SU-DHL-6 (cell line): ENCODE measurements around the gene L3MBTL4.
"Not testable (repeated sequence)": the region's sequence is repeated elsewhere in the genome, so short reads cannot be mapped to it uniquely, and the experiment has no call there.

Experiments used
- H2AFZ ChIP-seq: fragments of 200-600 bp; sonication (generic); 2 replicates; pipeline ENCODE4 v1.6.1; 2014; ENCODE audit warnings: low read depth, mild to moderate bottlenecking, moderate library complexity, mixed read lengths, antibody characterized with exemption, low read length; ENCODE audit not compliant: severe bottlenecking
- H3F3A ChIP-seq: fragments of 200-600 bp; shearing (Covaris generic); 2 replicates; pipeline ENCODE4 v1.6.0; 2016; ENCODE audit warnings: antibody characterized with exemption, mild to moderate bottlenecking; ENCODE audit not compliant: insufficient read depth
- H3K27ac ChIP-seq: fragments of 200-600 bp; sonication (generic); 2 replicates; pipeline ENCODE4 v1.5.1; 2016; ENCODE audit warnings: low read depth, mild to moderate bottlenecking, low read length, moderate library complexity, mixed read lengths
- H3K27me3 ChIP-seq: fragments of 200-600 bp; sonication (generic), shearing (Covaris generic); 2 replicates; pipeline ENCODE4 v1.6.0; 2014; ENCODE audit warnings: mild to moderate bottlenecking, low read length
- H3K36me3 ChIP-seq: fragments of 200-600 bp; sonication (generic); 2 replicates; pipeline ENCODE4 v1.6.1; 2014; ENCODE audit warnings: mild to moderate bottlenecking, low read length, mixed read lengths
- H3K4me2 ChIP-seq: fragments of 300-600, 200-600 bp; shearing (Covaris generic), sonication (generic); 2 replicates; pipeline ENCODE4 v1.6.0; 2014; ENCODE audit warnings: low read length, low read depth, mild to moderate bottlenecking; ENCODE audit not compliant: poor library complexity, severe bottlenecking
- H3K4me3 ChIP-seq: fragments of 200-600 bp; sonication (generic); 2 replicates; pipeline ENCODE4 v1.5.1; 2014; ENCODE audit warnings: antibody characterized with exemption, low read length, mild to moderate bottlenecking, mixed read lengths; ENCODE audit not compliant: insufficient read depth, poor library complexity, severe bottlenecking
- H3K79me2 ChIP-seq: fragments of 200-600 bp; sonication (generic); 2 replicates; pipeline ENCODE4 v1.6.1; 2014; ENCODE audit warnings: mild to moderate bottlenecking, low read length, moderate library complexity; ENCODE audit not compliant: insufficient read depth
- H3K9ac ChIP-seq: fragments of 200-600 bp; sonication (generic); 2 replicates; pipeline ENCODE4 v1.7.0; 2014; ENCODE audit warnings: mild to moderate bottlenecking, low read length
- H3K9me2 ChIP-seq: fragments of 200-600 bp; sonication (generic); replicated peaks from 2 replicates; pipeline ENCODE4 v1.6.1; 2014; ENCODE audit warnings: low read length; ENCODE audit not compliant: insufficient read depth
- H3K9me3 ChIP-seq: fragments of 200-600 bp; sonication (generic); 2 replicates; pipeline ENCODE4 v1.6.1; 2014; ENCODE audit warnings: low read length, mixed read lengths; ENCODE audit not compliant: insufficient read depth
- H4K20me1 ChIP-seq: fragments of 200-600 bp; sonication (generic); 2 replicates; pipeline ENCODE4 v1.6.1; 2014; ENCODE audit warnings: low read depth, mild to moderate bottlenecking, antibody characterized with exemption, low read length, moderate library complexity, mixed read lengths
- EZH2phosphoT487 ChIP-seq: fragments of 200-600 bp; sonication (generic), shearing (Covaris generic); conservative IDR thresholded peaks from 2 replicates; pipeline ENCODE4 v1.6.1; 2018; ENCODE audit warnings: mild to moderate bottlenecking, antibody characterized with exemption, low read length, moderate library complexity, mixed read lengths
- TF ChIP-seq, protein P1 (sequence below): fragments of 200-600 bp; sonication (generic); IDR thresholded peaks from one replicate; pipeline ENCODE4 v1.5.1; 2017; ENCODE audit warnings: antibody characterized with exemption, mild to moderate bottlenecking, low read length, moderate library complexity; ENCODE audit not compliant: insufficient read depth, poor library complexity, severe bottlenecking

L3MBTL4 gene

DNA sequence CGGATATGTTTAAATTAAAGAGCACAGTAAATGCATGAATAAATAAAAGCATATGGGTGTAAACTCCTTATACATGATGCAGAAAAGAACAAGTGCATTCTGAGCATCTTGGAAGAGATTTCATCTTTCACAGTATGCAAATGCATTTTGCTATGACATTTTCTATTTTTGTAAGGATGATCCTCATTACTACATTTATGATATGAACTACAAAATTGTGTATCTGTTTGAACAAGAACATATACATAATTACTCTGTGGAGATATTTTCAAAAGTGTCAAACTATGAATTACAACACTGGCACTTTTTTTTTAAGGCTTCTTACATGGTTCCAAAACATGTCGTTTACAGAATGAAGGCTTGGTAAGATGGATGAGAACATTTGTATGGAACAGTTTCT is 335.3 kb downstream of the L3MBTL4 start:
- Histone ChIP-seq H3K36me3 (no peaks in the 10 kb centered on the region), H2AFZ (no peak overlapping the region), H3K4me2 (no peak overlapping the region), H3K9ac (no peak overlapping the region), H3F3A (no peaks in the 10 kb centered on the region), H3K9me2 (no peaks in the 10 kb centered on the region), H3K79me2 (no peaks in the 10 kb centered on the region), H4K20me1 (no peaks in the 10 kb centered on the region), H3K27ac (no peak overlapping the region), H3K4me3 (no peak overlapping the region), H3K27me3 (no peaks in the 10 kb centered on the region), H3K9me3 (no peaks in the 10 kb centered on the region)
- no peak for TF ChIP-seq EZH2phosphoT487
- TF ChIP-seq, protein P1, sequence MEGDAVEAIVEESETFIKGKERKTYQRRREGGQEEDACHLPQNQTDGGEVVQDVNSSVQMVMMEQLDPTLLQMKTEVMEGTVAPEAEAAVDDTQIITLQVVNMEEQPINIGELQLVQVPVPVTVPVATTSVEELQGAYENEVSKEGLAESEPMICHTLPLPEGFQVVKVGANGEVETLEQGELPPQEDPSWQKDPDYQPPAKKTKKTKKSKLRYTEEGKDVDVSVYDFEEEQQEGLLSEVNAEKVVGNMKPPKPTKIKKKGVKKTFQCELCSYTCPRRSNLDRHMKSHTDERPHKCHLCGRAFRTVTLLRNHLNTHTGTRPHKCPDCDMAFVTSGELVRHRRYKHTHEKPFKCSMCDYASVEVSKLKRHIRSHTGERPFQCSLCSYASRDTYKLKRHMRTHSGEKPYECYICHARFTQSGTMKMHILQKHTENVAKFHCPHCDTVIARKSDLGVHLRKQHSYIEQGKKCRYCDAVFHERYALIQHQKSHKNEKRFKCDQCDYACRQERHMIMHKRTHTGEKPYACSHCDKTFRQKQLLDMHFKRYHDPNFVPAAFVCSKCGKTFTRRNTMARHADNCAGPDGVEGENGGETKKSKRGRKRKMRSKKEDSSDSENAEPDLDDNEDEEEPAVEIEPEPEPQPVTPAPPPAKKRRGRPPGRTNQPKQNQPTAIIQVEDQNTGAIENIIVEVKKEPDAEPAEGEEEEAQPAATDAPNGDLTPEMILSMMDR = no peak

DNA sequence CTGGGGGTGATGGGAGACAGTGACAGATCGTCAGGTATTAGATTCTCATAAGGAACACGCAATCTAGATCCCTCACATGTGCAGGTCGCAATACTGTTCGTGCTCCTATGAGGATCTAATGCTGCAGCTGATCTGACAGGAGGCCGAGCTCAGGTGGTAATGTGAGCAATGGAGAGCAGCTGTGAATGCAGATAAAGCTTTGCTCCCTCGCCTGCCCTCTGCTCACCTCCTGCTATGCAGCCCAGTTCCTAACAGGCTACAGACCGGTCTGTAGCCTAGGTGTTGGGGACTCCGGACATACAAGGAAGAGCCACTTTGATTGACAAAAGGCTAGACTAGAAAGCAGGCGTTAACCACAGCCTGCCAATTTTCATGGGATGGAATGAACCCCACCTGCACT is 335.8 kb downstream of the L3MBTL4 start:
- H3K36me3 ChIP-seq = no peaks in the 10 kb centered on the region
- H3K4me3 ChIP-seq = no peak overlapping the region
- TF ChIP-seq, protein P1 = no peak

DNA sequence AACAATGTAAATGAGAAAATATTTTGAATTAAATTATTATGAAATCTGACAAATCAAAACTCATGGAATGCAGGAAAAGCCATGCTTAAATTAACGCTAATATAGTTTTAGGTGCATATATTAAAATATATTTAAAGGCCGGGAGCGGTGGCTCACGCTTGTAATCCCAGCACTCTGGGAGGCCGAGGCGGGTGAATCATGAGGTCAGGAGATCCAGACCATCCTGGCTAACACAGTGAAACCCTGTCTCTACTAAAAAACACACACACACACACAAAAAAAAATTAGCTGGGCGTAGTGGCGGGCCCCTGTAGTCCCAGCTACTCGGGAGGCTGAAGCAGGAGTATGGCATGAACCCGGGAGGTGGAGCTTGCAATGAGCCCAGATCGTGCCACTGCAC is 342.3 kb downstream of the L3MBTL4 start:
- H3K27me3 ChIP-seq, H3K9ac ChIP-seq, H3K4me3 ChIP-seq, H2AFZ ChIP-seq, H3K79me2 ChIP-seq, H3K9me3 ChIP-seq, H3K36me3 ChIP-seq, H3K9me2 ChIP-seq, H3K4me2 ChIP-seq, H3K27ac ChIP-seq, H3F3A ChIP-seq, H4K20me1 ChIP-seq: not testable (repeated sequence)

More for the DNA sequence above, 335.8 kb downstream of the L3MBTL4 start:
- Histone ChIP-seq H3K9me2 (no peaks in the 10 kb centered on the region), H3K9me3 (no peaks in the 10 kb centered on the region), H3F3A (no peaks in the 10 kb centered on the region), H4K20me1 (no peaks in the 10 kb centered on the region), H3K27ac (no peak overlapping the region), H3K27me3 (no peaks in the 10 kb centered on the region), H3K79me2 (no peaks in the 10 kb centered on the region), H3K9ac (no peak overlapping the region), H3K4me2 (no peak overlapping the region), H2AFZ (no peak overlapping the region)

GRCh38 chr18:6069539-6069938 is 345.2 kb downstream of the L3MBTL4 start:
- Histone ChIP-seq H3F3A (no peaks in the 10 kb centered on the region), H3K79me2 (no peaks in the 10 kb centered on the region), H3K27ac (no peak overlapping the region), H2AFZ (no peak overlapping the region), H3K4me2 (no peak overlapping the region), H3K9ac (no peak overlapping the region), H4K20me1 (no peaks in the 10 kb centered on the region), H3K9me3 (no peaks in the 10 kb centered on the region), H3K36me3 (no peaks in the 10 kb centered on the region), H3K9me2 (no peaks in the 10 kb centered on the region), H3K27me3 (no peaks in the 10 kb centered on the region), H3K4me3 (no peak overlapping the region)
- no peak for TF ChIP-seq EZH2phosphoT487
- TF ChIP-seq, protein P1 = no peak
